HL-60/S4 treated with retinoic acid at 250 ng/mL for 4 days and 3 days (cell line): ENCODE data around the gene CNOT8.

Experiments used
- in situ Hi-C: fragments of 300-500 bp; cut with MboI; formaldehyde crosslinking; loops from 2 replicates; pipeline ENCODE4 v1.7.0; 2022; ENCODE audit warnings: low sequenced_read_pairs

Gene CNOT8

GRCh38 chr5:154858297-154858971 lies at the start of gene CNOT8:
TSS of gene CNOT8 (plus strand) at chr5:154858627. CDS start at chr5:154863279, 4,652 bp downstream.
- in situ Hi-C loops, result no loop called here

GRCh38 chr5:154811239-154811638 lies 47.2 kb upstream of the CNOT8 start:
- in situ Hi-C loops, result loop anchor here (25.0 kb wide), 1 partner anchor 149 kb away; no protein-coding TSS in a partner anchor

- in situ Hi-C loops, result loop anchor here (25.0 kb wide), 1 partner anchor 150 kb away; no protein-coding TSS in a partner anchor
Measured at GRCh38 chr5:154811653-154812465, 46.6 kb upstream of the CNOT8 start.

GRCh38 chr5:154813158-154813557 lies 45.3 kb upstream of the CNOT8 start:
- in situ Hi-C loops, result loop anchor here (25.0 kb wide), 1 partner anchor 151 kb away; no protein-coding TSS in a partner anchor

- in situ Hi-C loops, result loop anchor here (25.0 kb wide), 1 partner anchor 151 kb away; no protein-coding TSS in a partner anchor
Measured at GRCh38 chr5:154813736-154814135, 44.7 kb upstream of the CNOT8 start.

- in situ Hi-C loops, result loop anchor here (25.0 kb wide), 1 partner anchor 153 kb away; no protein-coding TSS in a partner anchor
Measured at GRCh38 chr5:154815025-154815424, 43.4 kb upstream of the CNOT8 start.

- in situ Hi-C loops, result loop anchor here (25.0 kb wide), 1 partner anchor 153 kb away; no protein-coding TSS in a partner anchor
Measured at GRCh38 chr5:154815684-154816247, 42.7 kb upstream of the CNOT8 start.

- in situ Hi-C loops, result loop anchor here (25.0 kb wide), 1 partner anchor 155 kb away; no protein-coding TSS in a partner anchor
Measured at GRCh38 chr5:154816891-154817492, 41.4 kb upstream of the CNOT8 start.

- in situ Hi-C loops, result loop anchor here (25.0 kb wide), 1 partner anchor 156 kb away; no protein-coding TSS in a partner anchor
Measured at GRCh38 chr5:154817815-154818214, 40.6 kb upstream of the CNOT8 start.

- in situ Hi-C loops, result loop anchor here (25.0 kb wide), 1 partner anchor 156 kb away; no protein-coding TSS in a partner anchor
Measured at GRCh38 chr5:154818471-154819116, 39.8 kb upstream of the CNOT8 start.

GRCh38 chr5:154819546-154819945 lies 38.9 kb upstream of the CNOT8 start:
- in situ Hi-C loops, result loop anchor here (25.0 kb wide), 1 partner anchor 157 kb away; no protein-coding TSS in a partner anchor

- in situ Hi-C loops, result loop anchor here (25.0 kb wide), 1 partner anchor 158 kb away; no protein-coding TSS in a partner anchor
Measured at GRCh38 chr5:154820383-154820782, 38.0 kb upstream of the CNOT8 start.

- in situ Hi-C loops, result loop anchor here (25.0 kb wide), 1 partner anchor 161 kb away; no protein-coding TSS in a partner anchor
Measured at GRCh38 chr5:154822896-154823295, 35.5 kb upstream of the CNOT8 start.

- in situ Hi-C loops, result loop anchor here (25.0 kb wide), 1 partner anchor 161 kb away; no protein-coding TSS in a partner anchor
Measured at GRCh38 chr5:154823605-154824004, 34.8 kb upstream of the CNOT8 start.

- in situ Hi-C loops, result loop anchor here (25.0 kb wide), 1 partner anchor 162 kb away; no protein-coding TSS in a partner anchor
Measured at GRCh38 chr5:154824070-154824469, 34.4 kb upstream of the CNOT8 start.

- in situ Hi-C loops, result no loop called here
Measured at GRCh38 chr5:154829181-154829588, 29.2 kb upstream of the CNOT8 start.

GRCh38 chr5:154829589-154830218 lies 28.7 kb upstream of the CNOT8 start:
- in situ Hi-C loops, result no loop called here

GRCh38 chr5:154830219-154830595 lies 28.2 kb upstream of the CNOT8 start:
- in situ Hi-C loops, result no loop called here

- in situ Hi-C loops, result no loop called here
Measured at GRCh38 chr5:154830596-154830995, 27.8 kb upstream of the CNOT8 start.
